Erythroblast (primary cell): ENCODE results near the gene PTGR3.

Source experiments
- GATA1 ChIP-seq: IDR thresholded peaks from 2 replicates; pipeline ENCODE4 v1.6.1; 2011; ENCODE audit warnings: low read depth, mild to moderate bottlenecking, control low read depth, low read length, moderate library complexity
- POLR2A ChIP-seq: IDR thresholded peaks from 2 replicates; pipeline ENCODE4 v1.6.1; 2011; ENCODE audit warnings: mild to moderate bottlenecking, low read length

GRCh38 chr18:75179819-75180600 lies 28.9 kb downstream of the PTGR3 start:
- TF ChIP-seq POLR2A (no peak), GATA1 (no peak)
